Measurements from ENCODE around the gene GLRA3.

- TF ChIP-seq EZH2 (IDR thresholded peaks at IDR 0.05; ENCODE audit: insufficient read depth, poor library complexity, severe bottlenecking): no peak
- no peak for TF ChIP-seq EZH2phosphoT487 (IDR thresholded peaks at IDR 0.05; ENCODE audit: insufficient read depth, low read depth)
These were observed 200.9 kb downstream of the GLRA3 start for GRCh38 chr4:174628191-174628590.

Data from GM23248 (cell line).